Panc1 (cell line): Measurements from ENCODE around the gene FAM241B. TPM values are rescaled to one million over a fixed set of nuclear protein-coding genes. Genes with fewer than 3 reads are reported as not detected.

Experiments
- ATAC-seq: fragments of 200-7000 bp; cut with Tn5 transposase; 2 replicates; pipeline ENCODE4 v1.9.1; 2020; ENCODE audit warnings: mild to moderate bottlenecking, moderate library complexity
- BruUV-seq: library from RNA; stranded (reverse); fragments of 400-500 nt; replicated peaks from 2 replicates; lab custom pipeline; 2021; lab: Mats Ljungman, UMichigan
- CTCF ChIA-PET: fragments of 300-600 bp; sonication (Branson Sonifier 250); formaldehyde crosslinking; loops from one replicate; lab custom pipeline; 2022; ENCODE audit warnings: antibody characterized with exemption; lab: Charles Lee
- POLR2A ChIA-PET: fragments of 300-600 bp; sonication (Branson Sonifier 250); formaldehyde crosslinking; loops from one replicate; lab custom pipeline; 2022; ENCODE audit warnings: antibody characterized with exemption; lab: Charles Lee
- DNase-seq: peaks from one replicate; pipeline ENCODE4 v3.0.0-alpha.2; 2010; ENCODE audit warnings: low read depth, low spot score
- H3K27ac ChIP-seq: 2 replicates; pipeline ENCODE4 v1.5.1; 2011; ENCODE audit warnings: mild to moderate bottlenecking, low read length, inconsistent platforms
- H3K27me3 ChIP-seq: fragments of 200-500 bp; sonication (Bioruptor generic); 2 replicates; pipeline ENCODE4 v1.6.0; 2014; ENCODE audit warnings: low read length, inconsistent platforms; ENCODE audit not compliant: control insufficient read depth, insufficient read depth
- H3K36me3 ChIP-seq: fragments of 200-500 bp; sonication (Bioruptor generic); 2 replicates; pipeline ENCODE4 v1.5.1; 2014; ENCODE audit warnings: inconsistent platforms, mild to moderate bottlenecking, low read length, moderate library complexity; ENCODE audit not compliant: control insufficient read depth, insufficient read depth
- H3K4me1 ChIP-seq: 2 replicates; pipeline ENCODE4 v1.5.1; 2011; ENCODE audit warnings: inconsistent platforms, mild to moderate bottlenecking, low read length, moderate library complexity; ENCODE audit not compliant: control insufficient read depth, insufficient read depth
- H3K4me3 ChIP-seq, 2 experiments: 2 replicates each; pipeline ENCODE4 v1.5.1; 2011 to 2012; ENCODE audit warnings: low read depth in 2 of 2, low read length in 2 of 2, mild to moderate bottlenecking in 2 of 2, inconsistent platforms in 1 of 2, moderate library complexity in 1 of 2
- H3K9me3 ChIP-seq: fragments of 200-500 bp; sonication (Bioruptor generic); 2 replicates; pipeline ENCODE4 v1.5.1; 2014; ENCODE audit warnings: low read depth, mild to moderate bottlenecking, inconsistent platforms, low read length, moderate library complexity; ENCODE audit not compliant: control insufficient read depth, insufficient read depth
- CTCF ChIP-seq: fragments of 450-650 bp; IDR thresholded peaks from 2 replicates; pipeline ENCODE4 v1.5.1; 2017; ENCODE audit warnings: mild to moderate bottlenecking
- POLR2AphosphoS5 ChIP-seq: IDR thresholded peaks from 2 replicates; pipeline ENCODE4 v1.6.1; 2012; ENCODE audit warnings: mild to moderate bottlenecking, low read depth, low read length, moderate library complexity
- SIN3A ChIP-seq: IDR thresholded peaks from 2 replicates; pipeline ENCODE4 v1.6.1; 2012; ENCODE audit warnings: low read depth, mild to moderate bottlenecking, low read length, moderate library complexity, borderline replicate concordance; ENCODE audit not compliant: insufficient read depth
- TCF7L2 ChIP-seq: IDR thresholded peaks from 2 replicates; pipeline ENCODE4 v1.6.1; 2011; ENCODE audit warnings: mild to moderate bottlenecking, low read depth, low read length, inconsistent platforms
- in situ Hi-C: cut with HindIII; loops from 2 replicates; pipeline ENCODE4 v1.10.0; 2016; ENCODE audit warnings: low sequenced_read_pairs, low pct_unique_long_range_greater_than_20kb
- intact Hi-C: fragments of 100-400 bp; cut with micrococcal nuclease; formaldehyde crosslinking; loops from one replicate; pipeline ENCODE4 v1.10.0; 2022; ENCODE audit not compliant: unreplicated experiment
- total RNA-seq: library from RNA; stranded (reverse); gene quantifications from one replicate; pipeline ENCODE4 v1.2.1, GENCODE V29; 2021; ENCODE audit not compliant: unreplicated experiment
- TF ChIP-seq, protein P1 (sequence below), 2 experiments: IDR thresholded peaks; 2 replicates each; pipeline ENCODE4 v1.6.1; 2011 to 2012; ENCODE audit warnings: low read depth in 2 of 2, control low read depth in 1 of 2, low read length in 1 of 2, mild to moderate bottlenecking in 1 of 2, moderate library complexity in 1 of 2; ENCODE audit not compliant: insufficient read depth in 1 of 2

The FAM241B gene
- total RNA-seq, 1 experiment from 2014 or later: 29.1 TPM

DNA sequence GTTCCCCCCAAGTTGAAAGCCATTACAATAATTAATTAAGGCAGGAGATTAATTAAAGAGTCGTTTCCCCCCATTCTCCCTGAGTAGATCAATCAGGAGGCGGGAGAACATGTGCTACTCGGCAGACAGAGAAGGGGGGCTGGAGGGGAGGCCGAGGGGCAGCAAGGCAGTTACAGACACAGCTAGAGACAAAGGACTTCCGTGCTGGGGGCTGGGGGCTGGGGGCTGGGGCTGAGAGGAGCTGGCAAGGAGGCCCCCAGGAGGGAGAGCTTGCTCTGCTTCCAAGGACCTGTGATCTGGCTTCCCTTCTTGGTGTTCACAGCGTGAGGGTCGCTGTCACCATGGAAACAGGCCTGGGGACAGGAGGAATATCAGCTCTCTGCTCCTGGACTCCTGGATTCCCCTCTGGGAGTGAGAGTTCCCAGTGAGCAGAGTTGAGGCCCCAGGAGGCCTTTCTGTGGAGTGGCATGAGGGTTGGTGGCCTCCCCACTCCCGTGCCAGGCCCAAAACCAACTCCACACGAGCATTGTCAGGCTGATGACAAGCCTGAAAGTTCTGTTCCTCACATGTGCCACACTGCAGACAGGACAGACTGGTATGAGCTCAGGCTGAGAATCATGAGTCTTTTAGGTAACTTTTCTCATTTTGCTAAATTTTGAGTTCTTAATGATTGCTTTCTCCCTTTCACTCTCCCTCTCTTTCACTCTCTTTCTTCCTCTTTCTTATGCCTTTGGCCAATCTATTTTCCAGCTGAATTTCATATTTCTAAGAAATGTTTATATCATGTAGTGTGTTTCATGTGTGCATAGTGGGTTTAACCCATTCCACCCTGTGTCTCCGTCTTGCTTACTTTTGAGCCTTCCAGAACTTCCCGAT, 16.4 kb downstream of the FAM241B start:
- no TSS peak for BruUV-seq

DNA sequence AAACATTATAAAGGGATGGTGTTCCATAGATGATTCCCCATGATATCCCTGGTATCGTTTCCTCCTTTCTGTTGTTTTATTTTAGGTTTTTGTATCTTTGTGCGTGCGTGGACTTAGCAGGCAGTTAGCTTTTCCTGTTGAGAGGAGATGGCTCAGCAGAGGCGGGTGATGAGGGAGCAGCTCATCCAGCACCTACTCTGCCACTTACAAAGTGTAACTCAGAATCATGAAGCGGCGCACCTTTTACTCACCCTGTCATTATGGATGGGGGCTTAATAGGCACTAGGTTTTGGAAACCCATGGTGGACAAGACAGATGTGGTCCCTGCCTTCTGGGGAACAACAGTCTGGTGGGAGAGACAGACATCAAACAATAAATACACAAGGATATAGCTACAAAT, 17.1 kb downstream of the FAM241B start:
- H3K9me3 ChIP-seq: no peaks in the 10 kb centered on the region
- no peak overlapping the region for H3K27ac ChIP-seq
- in situ Hi-C loops: no loop called here
- DNase-seq (no peak), ATAC-seq (no peak)
- no TSS peak for BruUV-seq
- no peak overlapping the region for H3K4me3 ChIP-seq
- POLR2A ChIA-PET: no interaction called here
- no peak for TF ChIP-seq CTCF
- TF ChIP-seq POLR2AphosphoS5: no peak
- TF ChIP-seq, protein P1, sequence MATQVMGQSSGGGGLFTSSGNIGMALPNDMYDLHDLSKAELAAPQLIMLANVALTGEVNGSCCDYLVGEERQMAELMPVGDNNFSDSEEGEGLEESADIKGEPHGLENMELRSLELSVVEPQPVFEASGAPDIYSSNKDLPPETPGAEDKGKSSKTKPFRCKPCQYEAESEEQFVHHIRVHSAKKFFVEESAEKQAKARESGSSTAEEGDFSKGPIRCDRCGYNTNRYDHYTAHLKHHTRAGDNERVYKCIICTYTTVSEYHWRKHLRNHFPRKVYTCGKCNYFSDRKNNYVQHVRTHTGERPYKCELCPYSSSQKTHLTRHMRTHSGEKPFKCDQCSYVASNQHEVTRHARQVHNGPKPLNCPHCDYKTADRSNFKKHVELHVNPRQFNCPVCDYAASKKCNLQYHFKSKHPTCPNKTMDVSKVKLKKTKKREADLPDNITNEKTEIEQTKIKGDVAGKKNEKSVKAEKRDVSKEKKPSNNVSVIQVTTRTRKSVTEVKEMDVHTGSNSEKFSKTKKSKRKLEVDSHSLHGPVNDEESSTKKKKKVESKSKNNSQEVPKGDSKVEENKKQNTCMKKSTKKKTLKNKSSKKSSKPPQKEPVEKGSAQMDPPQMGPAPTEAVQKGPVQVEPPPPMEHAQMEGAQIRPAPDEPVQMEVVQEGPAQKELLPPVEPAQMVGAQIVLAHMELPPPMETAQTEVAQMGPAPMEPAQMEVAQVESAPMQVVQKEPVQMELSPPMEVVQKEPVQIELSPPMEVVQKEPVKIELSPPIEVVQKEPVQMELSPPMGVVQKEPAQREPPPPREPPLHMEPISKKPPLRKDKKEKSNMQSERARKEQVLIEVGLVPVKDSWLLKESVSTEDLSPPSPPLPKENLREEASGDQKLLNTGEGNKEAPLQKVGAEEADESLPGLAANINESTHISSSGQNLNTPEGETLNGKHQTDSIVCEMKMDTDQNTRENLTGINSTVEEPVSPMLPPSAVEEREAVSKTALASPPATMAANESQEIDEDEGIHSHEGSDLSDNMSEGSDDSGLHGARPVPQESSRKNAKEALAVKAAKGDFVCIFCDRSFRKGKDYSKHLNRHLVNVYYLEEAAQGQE (IDR thresholded peaks at IDR 0.05; ENCODE audit: insufficient read depth in 1 of 2, low read depth in 2 of 2, low read length in 1 of 2): no peak
- TF ChIP-seq TCF7L2: no peak
- TF ChIP-seq SIN3A: no peak
- H3K4me1 ChIP-seq: no peaks in the 10 kb centered on the region
- H3K36me3 ChIP-seq: no peaks in the 10 kb centered on the region
- no peaks in the 10 kb centered on the region for H3K27me3 ChIP-seq
- CTCF ChIA-PET: no interaction called here
- intact Hi-C loops: loop anchor here (10.0 kb wide), 1 partner anchor 268 kb away; no protein-coding TSS in a partner anchor

More for the DNA sequence above, 16.4 kb downstream of the FAM241B start:
- Histone ChIP-seq H3K36me3 (no peaks in the 10 kb centered on the region), H3K27ac (no peak overlapping the region), H3K4me3 (no peak overlapping the region), H3K27me3 (no peaks in the 10 kb centered on the region), H3K4me1 (no peaks in the 10 kb centered on the region), H3K9me3 (no peaks in the 10 kb centered on the region)
- TF ChIP-seq, protein P1 (IDR thresholded peaks at IDR 0.05; ENCODE audit: insufficient read depth in 1 of 2, low read depth in 2 of 2, low read length in 1 of 2): no peak
- TF ChIP-seq TCF7L2 (no peak), SIN3A (no peak), CTCF (no peak), POLR2AphosphoS5 (no peak)
- intact Hi-C loops: loop anchor here (10.0 kb wide), 1 partner anchor 268 kb away; no protein-coding TSS in a partner anchor
- in situ Hi-C loops: no loop called here
- ATAC-seq (no peak), DNase-seq (no peak)
- CTCF ChIA-PET: interaction anchor here (0.5 to 0.7 kb wide), 3 partner anchors 8 to 275 kb away, joined by 3 read pairs; no protein-coding TSS in a partner anchor
- POLR2A ChIA-PET: no interaction called here
